ENCODE measurements around the gene ERCC8.

The ERCC8 gene

DNA sequence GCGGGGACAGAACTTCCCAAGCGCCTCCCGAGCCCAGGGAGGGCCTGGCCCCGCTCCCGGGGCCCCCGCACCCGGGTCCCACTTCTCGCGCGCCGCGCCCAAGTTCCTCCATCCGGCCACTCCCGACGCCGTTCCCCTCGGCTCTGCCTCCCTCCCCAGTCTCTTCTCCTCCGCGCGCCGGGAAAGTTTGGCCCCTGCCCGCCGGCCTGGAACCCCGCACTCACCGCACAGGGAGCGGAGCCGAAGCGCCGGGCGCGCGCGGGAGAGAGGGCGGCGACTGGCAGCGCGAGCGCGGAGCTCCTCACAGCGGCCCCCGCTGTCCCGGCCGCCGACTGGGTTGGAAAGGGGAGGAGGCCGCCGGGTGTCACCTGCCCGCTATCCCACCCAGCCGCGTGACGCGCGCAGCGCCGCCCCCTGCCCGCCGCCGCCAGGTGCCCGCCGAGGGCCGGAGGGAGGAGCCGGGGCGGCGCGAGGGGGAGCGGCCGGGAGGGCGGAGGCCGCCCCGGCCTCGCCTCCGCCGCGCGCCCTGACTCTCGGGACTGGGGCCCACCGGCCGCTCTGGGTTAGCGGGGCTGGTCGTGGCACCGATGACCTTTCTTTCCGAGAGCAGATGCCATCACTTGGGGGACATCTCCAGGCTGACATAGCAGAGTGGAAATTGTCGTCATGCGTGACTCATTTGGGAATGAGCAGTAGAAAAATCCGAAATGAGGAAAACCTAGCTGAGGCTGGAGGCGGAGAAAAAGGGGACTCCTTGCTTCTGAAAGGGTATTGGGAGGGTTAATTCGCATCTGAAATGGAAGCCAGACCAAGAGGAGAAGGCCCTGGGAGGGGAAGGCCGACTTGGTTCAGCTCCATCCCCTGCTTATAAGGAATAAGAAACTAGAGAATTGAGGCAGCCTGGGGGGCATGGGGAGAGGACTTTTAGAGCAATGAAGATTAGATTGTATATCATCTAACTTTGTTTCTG is 100.6 kb downstream of the ERCC8 start, which contains the start of gene ELOVL7:
Gene ELOVL7, minus strand, starts transcription at position 334 of the 970 bp plus-strand sequence. CDS start 56,872 bp downstream, outside the sequence.
- TF ChIP-seq, protein P1, sequence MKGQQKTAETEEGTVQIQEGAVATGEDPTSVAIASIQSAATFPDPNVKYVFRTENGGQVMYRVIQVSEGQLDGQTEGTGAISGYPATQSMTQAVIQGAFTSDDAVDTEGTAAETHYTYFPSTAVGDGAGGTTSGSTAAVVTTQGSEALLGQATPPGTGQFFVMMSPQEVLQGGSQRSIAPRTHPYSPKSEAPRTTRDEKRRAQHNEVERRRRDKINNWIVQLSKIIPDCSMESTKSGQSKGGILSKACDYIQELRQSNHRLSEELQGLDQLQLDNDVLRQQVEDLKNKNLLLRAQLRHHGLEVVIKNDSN (IDR thresholded peaks at IDR 0.05), result peak; percentile 75
- TF ChIP-seq, protein P2, sequence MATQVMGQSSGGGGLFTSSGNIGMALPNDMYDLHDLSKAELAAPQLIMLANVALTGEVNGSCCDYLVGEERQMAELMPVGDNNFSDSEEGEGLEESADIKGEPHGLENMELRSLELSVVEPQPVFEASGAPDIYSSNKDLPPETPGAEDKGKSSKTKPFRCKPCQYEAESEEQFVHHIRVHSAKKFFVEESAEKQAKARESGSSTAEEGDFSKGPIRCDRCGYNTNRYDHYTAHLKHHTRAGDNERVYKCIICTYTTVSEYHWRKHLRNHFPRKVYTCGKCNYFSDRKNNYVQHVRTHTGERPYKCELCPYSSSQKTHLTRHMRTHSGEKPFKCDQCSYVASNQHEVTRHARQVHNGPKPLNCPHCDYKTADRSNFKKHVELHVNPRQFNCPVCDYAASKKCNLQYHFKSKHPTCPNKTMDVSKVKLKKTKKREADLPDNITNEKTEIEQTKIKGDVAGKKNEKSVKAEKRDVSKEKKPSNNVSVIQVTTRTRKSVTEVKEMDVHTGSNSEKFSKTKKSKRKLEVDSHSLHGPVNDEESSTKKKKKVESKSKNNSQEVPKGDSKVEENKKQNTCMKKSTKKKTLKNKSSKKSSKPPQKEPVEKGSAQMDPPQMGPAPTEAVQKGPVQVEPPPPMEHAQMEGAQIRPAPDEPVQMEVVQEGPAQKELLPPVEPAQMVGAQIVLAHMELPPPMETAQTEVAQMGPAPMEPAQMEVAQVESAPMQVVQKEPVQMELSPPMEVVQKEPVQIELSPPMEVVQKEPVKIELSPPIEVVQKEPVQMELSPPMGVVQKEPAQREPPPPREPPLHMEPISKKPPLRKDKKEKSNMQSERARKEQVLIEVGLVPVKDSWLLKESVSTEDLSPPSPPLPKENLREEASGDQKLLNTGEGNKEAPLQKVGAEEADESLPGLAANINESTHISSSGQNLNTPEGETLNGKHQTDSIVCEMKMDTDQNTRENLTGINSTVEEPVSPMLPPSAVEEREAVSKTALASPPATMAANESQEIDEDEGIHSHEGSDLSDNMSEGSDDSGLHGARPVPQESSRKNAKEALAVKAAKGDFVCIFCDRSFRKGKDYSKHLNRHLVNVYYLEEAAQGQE (IDR thresholded peaks at IDR 0.05; ENCODE audit: low read depth), result no peak
- TF ChIP-seq TCF12 (IDR thresholded peaks at IDR 0.05; ENCODE audit: low read depth) (peak; percentile 30; the same call in 1 of the 2 replicates), CREB1 (IDR thresholded peaks at IDR 0.05; ENCODE audit: low read depth) (no peak), TAF1 (IDR thresholded peaks at IDR 0.05; ENCODE audit: low read depth) (peak; percentile 53), RAD21 (IDR thresholded peaks at IDR 0.05; ENCODE audit: low read depth) (peak; percentile 21; the same call in 1 of the 2 replicates), EGR1 (IDR thresholded peaks at IDR 0.05) (no peak), CEBPB (IDR thresholded peaks at IDR 0.05) (no peak; the same call in 1 of the 2 replicates), NFIC (IDR thresholded peaks at IDR 0.05) (no peak), ZBTB7A (IDR thresholded peaks at IDR 0.05; ENCODE audit: low read depth) (0 out of 2 replicates have a peak, but pooled peaks have one; percentile 41), TEAD4 (IDR thresholded peaks at IDR 0.05) (no peak)
- TF ChIP-seq, protein P3, sequence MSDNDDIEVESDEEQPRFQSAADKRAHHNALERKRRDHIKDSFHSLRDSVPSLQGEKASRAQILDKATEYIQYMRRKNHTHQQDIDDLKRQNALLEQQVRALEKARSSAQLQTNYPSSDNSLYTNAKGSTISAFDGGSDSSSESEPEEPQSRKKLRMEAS (IDR thresholded peaks at IDR 0.05), result no peak

DNA sequence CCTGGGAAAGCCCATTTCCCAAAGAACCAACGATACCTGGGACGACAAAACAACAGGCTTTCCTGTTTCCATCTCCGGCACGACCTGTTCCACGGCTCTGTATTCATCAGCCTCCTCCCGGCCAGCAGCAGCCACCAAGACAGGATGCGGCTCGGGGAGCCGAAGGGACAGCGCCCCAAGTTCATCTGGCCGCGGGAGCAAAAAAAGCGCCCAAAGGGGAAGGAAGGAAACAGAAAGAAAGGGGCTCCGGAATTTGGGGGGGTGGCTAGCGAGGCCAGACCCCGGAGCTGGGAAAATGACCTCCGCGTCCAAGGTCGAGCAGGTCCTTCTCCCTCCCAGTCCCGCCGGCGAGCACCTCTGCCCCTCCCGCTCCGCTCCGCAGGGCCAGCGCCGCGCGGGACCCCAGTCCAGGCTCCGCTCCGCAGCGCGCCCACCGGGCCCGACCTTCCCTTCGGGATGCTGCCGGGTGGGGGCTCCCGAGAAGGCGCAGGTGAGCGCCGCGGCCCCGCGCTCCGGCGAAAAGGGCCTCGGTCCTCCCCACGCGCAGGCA is 101.4 kb downstream of the ERCC8 start:
- no peak for TF ChIP-seq EGR1 (IDR thresholded peaks at IDR 0.05)
- TF ChIP-seq EP300 (IDR thresholded peaks at IDR 0.05; ENCODE audit: borderline replicate concordance), result no peak
- no peak for TF ChIP-seq CREB1 (IDR thresholded peaks at IDR 0.05; ENCODE audit: low read depth)
- TF ChIP-seq, protein P1 (IDR thresholded peaks at IDR 0.05), result no peak
- TF ChIP-seq FOXM1 (IDR thresholded peaks at IDR 0.05; ENCODE audit: borderline replicate concordance, low read depth), result no peak
- TF ChIP-seq, protein P3 (IDR thresholded peaks at IDR 0.05), result no peak
- TF ChIP-seq NFIC (IDR thresholded peaks at IDR 0.05), result no peak
- no peak for TF ChIP-seq TCF12 (IDR thresholded peaks at IDR 0.05; ENCODE audit: low read depth)
- no peak for TF ChIP-seq CEBPB (IDR thresholded peaks at IDR 0.05)
- TF ChIP-seq ZBTB7A (IDR thresholded peaks at IDR 0.05; ENCODE audit: low read depth), result 0 out of 2 replicates have a peak, but pooled peaks have one; percentile 23
- no peak for TF ChIP-seq TEAD4 (IDR thresholded peaks at IDR 0.05)
- TF ChIP-seq, protein P2 (IDR thresholded peaks at IDR 0.05; ENCODE audit: low read depth), result no peak; the same call in 1 of the 2 replicates
- no peak for TF ChIP-seq YY1 (IDR thresholded peaks at IDR 0.05; ENCODE audit: low read depth)
- no peak for TF ChIP-seq TAF1 (IDR thresholded peaks at IDR 0.05; ENCODE audit: low read depth)
- TF ChIP-seq RAD21 (IDR thresholded peaks at IDR 0.05; ENCODE audit: low read depth), result 0 out of 2 replicates have a peak, but pooled peaks have one; percentile 5

DNA sequence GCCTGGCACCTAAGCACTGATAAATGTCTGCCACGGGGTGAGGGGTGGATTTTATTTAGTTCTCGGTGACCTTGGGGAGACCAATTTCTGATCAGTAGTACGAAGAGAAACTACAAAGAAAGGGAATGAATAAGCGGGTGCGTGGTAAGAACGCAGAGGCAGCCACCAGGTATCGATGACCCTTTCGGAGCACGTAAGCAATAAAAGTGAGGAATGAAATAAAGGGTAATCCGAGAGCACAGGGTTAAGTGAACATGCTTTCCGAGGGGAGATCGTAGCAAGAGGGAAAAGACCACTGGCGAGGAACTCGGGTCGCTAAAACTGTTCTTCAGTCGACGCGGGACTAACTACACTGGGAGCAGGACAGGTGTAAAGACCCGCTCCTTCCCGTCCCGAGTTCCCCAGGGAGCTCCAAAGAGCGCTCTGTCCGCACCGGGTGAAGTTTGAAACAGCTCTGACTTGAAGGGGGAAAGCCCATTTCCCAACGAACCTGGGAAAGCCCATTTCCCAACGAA is 101.9 kb downstream of the ERCC8 start:
- TF ChIP-seq, protein P2 (IDR thresholded peaks at IDR 0.05; ENCODE audit: low read depth), result no peak; the same call in 1 of the 2 replicates
- TF ChIP-seq EP300 (IDR thresholded peaks at IDR 0.05; ENCODE audit: borderline replicate concordance), result no peak

All from Ishikawa (cell line).